PC-3 (cell line): ENCODE results near the gene PRM2.

ENCODE experiments used
- CTCF ChIP-seq: fragments of 300-600 bp; sonication (generic); conservative IDR thresholded peaks from 2 replicates; pipeline ENCODE4 v1.5.1; 2017; ENCODE audit warnings: antibody characterized with exemption, low read depth, mild to moderate bottlenecking, low read length
- EZH2 ChIP-seq: fragments of 300-600 bp; sonication (generic); IDR thresholded peaks from one replicate; pipeline ENCODE4 v1.6.1; 2017; ENCODE audit warnings: antibody characterized with exemption, mild to moderate bottlenecking, low read length; ENCODE audit not compliant: unreplicated experiment
- EZH2phosphoT487 ChIP-seq: fragments of 300-600 bp; sonication (generic); IDR thresholded peaks from 2 replicates; pipeline ENCODE4 v1.6.1; 2018; ENCODE audit warnings: mild to moderate bottlenecking, antibody characterized with exemption, low read length, borderline replicate concordance

GRCh38 chr16:11262915-11263314, 13.4 kb downstream of the PRM2 start:
- no peak for TF ChIP-seq CTCF
- TF ChIP-seq EZH2 = no peak
- no peak for TF ChIP-seq EZH2phosphoT487
